Measurements from ENCODE around the gene TTC9B.

DNA sequence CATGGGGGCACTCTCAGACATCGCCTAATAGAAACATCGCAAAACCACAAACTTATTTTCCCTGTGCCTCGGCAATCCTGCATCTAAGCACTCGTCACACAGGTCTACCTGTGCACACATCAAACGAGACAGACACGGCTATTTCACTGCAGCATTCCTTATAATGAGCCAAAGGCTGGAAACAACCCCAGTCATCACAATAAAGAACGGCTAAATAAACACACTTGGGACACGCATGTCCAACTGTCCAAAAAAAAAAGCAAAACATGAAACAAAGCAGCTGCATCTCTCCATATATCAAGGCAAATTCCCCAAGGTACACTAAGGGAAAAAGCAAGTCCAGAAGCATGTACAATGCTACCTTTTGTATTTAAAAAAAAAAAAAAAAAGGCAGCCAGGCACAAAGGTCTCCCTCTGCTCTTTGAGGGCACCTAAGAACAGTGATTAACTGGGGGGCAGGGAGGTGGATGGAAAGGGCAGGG is 35.5 kb upstream of the TTC9B start:
- TF ChIP-seq, protein P1, sequence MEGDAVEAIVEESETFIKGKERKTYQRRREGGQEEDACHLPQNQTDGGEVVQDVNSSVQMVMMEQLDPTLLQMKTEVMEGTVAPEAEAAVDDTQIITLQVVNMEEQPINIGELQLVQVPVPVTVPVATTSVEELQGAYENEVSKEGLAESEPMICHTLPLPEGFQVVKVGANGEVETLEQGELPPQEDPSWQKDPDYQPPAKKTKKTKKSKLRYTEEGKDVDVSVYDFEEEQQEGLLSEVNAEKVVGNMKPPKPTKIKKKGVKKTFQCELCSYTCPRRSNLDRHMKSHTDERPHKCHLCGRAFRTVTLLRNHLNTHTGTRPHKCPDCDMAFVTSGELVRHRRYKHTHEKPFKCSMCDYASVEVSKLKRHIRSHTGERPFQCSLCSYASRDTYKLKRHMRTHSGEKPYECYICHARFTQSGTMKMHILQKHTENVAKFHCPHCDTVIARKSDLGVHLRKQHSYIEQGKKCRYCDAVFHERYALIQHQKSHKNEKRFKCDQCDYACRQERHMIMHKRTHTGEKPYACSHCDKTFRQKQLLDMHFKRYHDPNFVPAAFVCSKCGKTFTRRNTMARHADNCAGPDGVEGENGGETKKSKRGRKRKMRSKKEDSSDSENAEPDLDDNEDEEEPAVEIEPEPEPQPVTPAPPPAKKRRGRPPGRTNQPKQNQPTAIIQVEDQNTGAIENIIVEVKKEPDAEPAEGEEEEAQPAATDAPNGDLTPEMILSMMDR (IDR thresholded peaks at IDR 0.05; ENCODE audit: insufficient read depth, low read length), result no peak
- no peak for TF ChIP-seq SPI1 (IDR thresholded peaks at IDR 0.05; ENCODE audit: borderline replicate concordance, low read depth)
- TF ChIP-seq POLR2AphosphoS5 (IDR thresholded peaks at IDR 0.05; ENCODE audit: low read depth), result no peak
